IMR-90 (cell line): ENCODE measurements around the gene CDC42BPG. TPM values are rescaled to one million over a fixed set of nuclear protein-coding genes. Genes with fewer than 3 reads are reported as not detected.

Experiments
- ATAC-seq: fragments of 200-7000 bp; cut with Tn5 transposase; 2 replicates; pipeline ENCODE4 v1.9.1; 2020; ENCODE audit warnings: low read depth, mild to moderate bottlenecking, moderate library complexity
- BruUV-seq: library from RNA; stranded (reverse); fragments of 400-500 nt; replicated peaks from 2 replicates; lab custom pipeline; 2021; lab: Mats Ljungman, UMichigan
- CTCF ChIA-PET: fragments of 300-600 bp; formaldehyde crosslinking; extraction: SDS; loops from one replicate; lab custom pipeline; 2021; ENCODE audit warnings: antibody characterized with exemption; lab: Yijun Ruan, JAX
- POLR2A ChIA-PET: fragments of 300-600 bp; sonication (Branson Sonifier 250); formaldehyde crosslinking; loops from one replicate; lab custom pipeline; 2022; ENCODE audit warnings: antibody characterized with exemption; ENCODE audit not compliant: unreplicated experiment; lab: Charles Lee
- DNase-seq: peaks from one replicate; pipeline ENCODE4 v3.0.0; 2013
- H2AFZ ChIP-seq: replicated peaks from 2 replicates; pipeline ENCODE3; 2013; ENCODE audit warnings: low read length, mild to moderate bottlenecking; ENCODE audit not compliant: poor library complexity
- H2AK5ac ChIP-seq: 2 replicates; pipeline ENCODE4 v1.6.1; 2013; ENCODE audit warnings: low read depth, low read length, inconsistent platforms
- H2AK9ac ChIP-seq: replicated peaks from 2 replicates; pipeline ENCODE3; 2013; ENCODE audit warnings: mild to moderate bottlenecking, low read depth, low read length, moderate library complexity; ENCODE audit not compliant: poor library complexity
- H2BK120ac ChIP-seq: 2 replicates; pipeline ENCODE4 v1.6.1; 2013; ENCODE audit warnings: low read depth, low read length, inconsistent platforms
- H2BK15ac ChIP-seq: 3 replicates; pipeline ENCODE4 v1.6.1; 2013; ENCODE audit warnings: low read depth, low read length, inconsistent platforms
- H2BK20ac ChIP-seq: 2 replicates; pipeline ENCODE4 v1.6.1; 2013; ENCODE audit warnings: low read depth, mild to moderate bottlenecking, inconsistent platforms, low read length, moderate library complexity
- H2BK5ac ChIP-seq: 2 replicates; pipeline ENCODE4 v1.6.1; 2013; ENCODE audit warnings: mild to moderate bottlenecking, low read depth, low read length, inconsistent platforms; ENCODE audit not compliant: poor library complexity, severe bottlenecking
- H3K14ac ChIP-seq: replicated peaks from 2 replicates; pipeline ENCODE4 v1.6.1; 2013; ENCODE audit warnings: low read depth, low read length, inconsistent platforms
- H3K18ac ChIP-seq: 2 replicates; pipeline ENCODE4 v1.6.1; 2013; ENCODE audit warnings: low read depth, low read length, control low read depth
- H3K23ac ChIP-seq: 2 replicates; pipeline ENCODE4 v1.6.1; 2013; ENCODE audit warnings: low read depth, low read length, inconsistent platforms
- H3K27ac ChIP-seq: 2 replicates; pipeline ENCODE4 v1.5.1; 2013; ENCODE audit warnings: mild to moderate bottlenecking, control low read depth, low read length; ENCODE audit not compliant: insufficient read depth
- H3K27me3 ChIP-seq: 2 replicates; pipeline ENCODE4 v1.6.1; 2013; ENCODE audit warnings: low read length; ENCODE audit not compliant: control insufficient read depth, insufficient read depth
- H3K36me3 ChIP-seq: 2 replicates; pipeline ENCODE4 v1.6.1; 2013; ENCODE audit warnings: low read length, mixed read lengths; ENCODE audit not compliant: control insufficient read depth, insufficient read depth
- H3K4ac ChIP-seq: 2 replicates; pipeline ENCODE4 v1.6.1; 2013; ENCODE audit warnings: low read depth, low read length, inconsistent platforms
- H3K4me1 ChIP-seq: 2 replicates; pipeline ENCODE4 v1.6.1; 2013; ENCODE audit warnings: low read length, mixed read lengths; ENCODE audit not compliant: control insufficient read depth, insufficient read depth
- H3K4me2 ChIP-seq: 2 replicates; pipeline ENCODE4 v1.6.1; 2013; ENCODE audit warnings: low read depth, mild to moderate bottlenecking, control low read depth, low read length, moderate library complexity
- H3K4me3 ChIP-seq: 2 replicates; pipeline ENCODE4 v1.5.1; 2013; ENCODE audit warnings: low read depth, mild to moderate bottlenecking, control low read depth, low read length, moderate library complexity; ENCODE audit not compliant: insufficient read depth
- H3K56ac ChIP-seq: 2 replicates; pipeline ENCODE4 v1.6.1; 2013; ENCODE audit warnings: low read length, inconsistent platforms; ENCODE audit not compliant: insufficient read depth; ENCODE audit errors: extremely low read depth
- H3K79me1 ChIP-seq, 2 experiments: 2 replicates each; pipeline ENCODE4 v1.6.1; 2013; ENCODE audit warnings: low read length in 2 of 2, inconsistent platforms in 1 of 2, low read depth in 1 of 2
- H3K9ac ChIP-seq: 2 replicates; pipeline ENCODE4 v1.6.1; 2013; ENCODE audit warnings: low read depth, low read length, control low read depth
- H3K9me1 ChIP-seq: 2 replicates; pipeline ENCODE4 v1.6.1; 2013; ENCODE audit warnings: low read length, inconsistent platforms; ENCODE audit not compliant: insufficient read depth
- H3K9me3 ChIP-seq: 2 replicates; pipeline ENCODE4 v1.6.1; 2013; ENCODE audit warnings: low read length; ENCODE audit not compliant: control insufficient read depth, insufficient read depth
- H4K20me1 ChIP-seq: 2 replicates; pipeline ENCODE4 v1.6.1; 2013; ENCODE audit warnings: low read length, inconsistent platforms; ENCODE audit not compliant: insufficient read depth
- H4K5ac ChIP-seq: 2 replicates; pipeline ENCODE4 v1.6.1; 2013; ENCODE audit warnings: mild to moderate bottlenecking, low read depth, low read length, control low read depth
- H4K8ac ChIP-seq, 2 experiments: 2 replicates each; pipeline ENCODE4 v1.6.1; 2013; ENCODE audit warnings: low read depth in 2 of 2, low read length in 2 of 2, control low read depth in 1 of 2, inconsistent platforms in 1 of 2
- H4K91ac ChIP-seq: 2 replicates; pipeline ENCODE4 v1.6.1; 2013; ENCODE audit warnings: low read depth, low read length, inconsistent platforms; ENCODE audit not compliant: insufficient read depth
- BHLHE40 ChIP-seq: fragments of 150-350 bp; IDR thresholded peaks from 2 replicates; pipeline ENCODE4 v1.6.1; 2016; ENCODE audit warnings: mild to moderate bottlenecking, low read depth, low read length
- CHD1 ChIP-seq: IDR thresholded peaks from 2 replicates; pipeline ENCODE4 v1.6.1; 2012; ENCODE audit warnings: low read depth, low read length, improper control_type of control experiment
- FOS ChIP-seq: fragments of 150-350 bp; IDR thresholded peaks from 2 replicates; pipeline ENCODE4 v1.6.1; 2016; ENCODE audit warnings: low read depth, low read length
- NFE2L2 ChIP-seq: fragments of 150-350 bp; IDR thresholded peaks from 2 replicates; pipeline ENCODE4 v1.6.1; 2016; ENCODE audit warnings: low read depth, mild to moderate bottlenecking, low read length
- RFX5 ChIP-seq: IDR thresholded peaks from 2 replicates; pipeline ENCODE4 v1.8.0; 2012; ENCODE audit warnings: low read depth, mild to moderate bottlenecking, low read length, moderate library complexity
- SMC3 ChIP-seq: fragments of 150-350 bp; IDR thresholded peaks from 2 replicates; pipeline ENCODE4 v1.6.1; 2016; ENCODE audit warnings: low read depth, mild to moderate bottlenecking, antibody characterized with exemption, low read length, moderate library complexity
- WGBS, 2 experiments: methylation state at CpG; one replicate each; pipeline versions ENCODE4 v1.1.5 to v1.1.7; 2013; ENCODE audit warnings: missing lambda C conversion rate in 2 of 2; ENCODE audit not compliant: insufficient read length in 1 of 2; ENCODE audit errors: extremely low coverage in 2 of 2; 5-methylcytosine and 5-hydroxymethylcytosine counted together
- dilution Hi-C: fragments of 300-500 bp; cut with HindIII; formaldehyde crosslinking; loops from one replicate; pipeline ENCODE4 v1.14.3; 2018; ENCODE audit warnings: low sequenced_read_pairs; ENCODE audit not compliant: unreplicated experiment
- in situ Hi-C: fragments of 300-500 bp; cut with MboI; formaldehyde crosslinking; loops from 3 replicates; pipeline ENCODE4 v1.14.3; 2019; ENCODE audit warnings: low sequenced_read_pairs, inconsistent platforms, mixed read lengths
- intact Hi-C: fragments of 100-400 bp; cut with micrococcal nuclease; formaldehyde crosslinking; loops from 2 replicates; pipeline ENCODE4 v1.10.0; 2022
- polyA plus RNA-seq, 3 experiments: library from polyadenylated mRNA; depleted of rRNA; stranded (reverse); fragments of >200 nt; gene quantifications; 2 replicates each; pipeline ENCODE4 v1.2.3, GENCODE V29; 2012; ENCODE audit warnings: low replicate concordance in 1 of 3
- total RNA-seq: library from RNA; depleted of rRNA; stranded (reverse); fragments of >200 nt; gene quantifications from 2 replicates; pipeline ENCODE4 v1.2.3, GENCODE V29; 2012

Gene CDC42BPG
- total and polyA plus RNA-seq, 2 of the 4 experiments (the other 2 are of a cell fraction): under 0.01 to 0.12 TPM

DNA sequence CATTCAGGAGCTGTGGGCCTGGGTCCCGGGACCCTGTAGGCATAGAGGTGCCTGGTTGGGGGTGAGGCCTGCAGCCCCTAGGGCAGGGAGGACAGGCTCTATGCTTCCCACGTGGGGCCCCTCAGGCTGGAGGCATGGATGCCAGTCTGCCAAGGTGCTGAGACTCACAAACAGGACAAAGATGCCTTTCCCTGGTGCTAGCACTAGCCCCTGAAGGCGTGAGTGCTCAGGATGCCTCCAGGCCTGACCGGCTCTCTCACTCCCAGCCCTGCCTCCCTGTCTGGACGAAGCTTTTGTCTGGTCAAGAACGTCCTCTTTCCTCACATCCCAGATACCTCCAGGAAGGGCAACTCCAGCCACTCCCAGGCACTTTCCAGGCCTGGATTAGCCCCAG lies 2.1 kb downstream of the CDC42BPG start:
- ChIA-PET CTCF (no interaction called here), POLR2A (no interaction called here)
- Histone ChIP-seq H3K23ac (no peak overlapping the region), H2BK120ac (peak overlapping the region; percentile 56), H3K9me1 (no peaks in the 10 kb centered on the region), H2BK20ac (peak overlapping the region; percentile 49; the same call in 1 of the 2 replicates), H3K9me3 (no peaks in the 10 kb centered on the region), H2AK5ac (peak overlapping the region; percentile 80; the same call in 1 of the 2 replicates), H3K9ac (no peak overlapping the region), H2BK15ac (peak overlapping the region; percentile 33; the same call in 1 of the 3 replicates), H3K56ac (no peak overlapping the region), H2AFZ (peak overlapping the region; percentile 78), H4K5ac (no peak overlapping the region), H3K4me2 (no peak overlapping the region), H4K8ac (peak overlapping the region in 1 of 2 experiments; percentile 31; a peak in 1 of 4 replicates), H3K4me3 (no peak overlapping the region), H3K27me3 (no peaks in the 10 kb centered on the region), H4K20me1 (no peaks in the 10 kb centered on the region), H3K36me3 (no peaks in the 10 kb centered on the region), H3K79me1 (peaks cover 0 to 2% of the 10 kb centered on the region in 2 experiments; a peak in 1 of 4 replicates), H3K14ac (no peak overlapping the region), H3K27ac (no peak overlapping the region), H4K91ac (peak overlapping the region; percentile 26; the same call in 1 of the 2 replicates), H3K18ac (no peak overlapping the region), H3K4me1 (peaks cover 8% of the 10 kb centered on the region), H3K4ac (peak overlapping the region; percentile 62), H2BK5ac (peak overlapping the region; percentile 49), H2AK9ac (peak overlapping the region; percentile 29)
- intact Hi-C loops (no loop called here), dilution Hi-C loops (no loop called here), in situ Hi-C loops (loop anchor here (10.0 kb wide), 1 partner anchor 162 kb away; no protein-coding TSS in a partner anchor)
- no CpG with 5 or more reads among the region's 6 CpGs for WGBS, 2 experiments
- no TSS peak for BruUV-seq
- no peak for TF ChIP-seq SMC3
- TF ChIP-seq BHLHE40: no peak
- no peak for TF ChIP-seq FOS
- TF ChIP-seq NFE2L2: no peak
- no peak for TF ChIP-seq CHD1
- TF ChIP-seq RFX5: no peak
- no peak for DNase-seq
- no peak for ATAC-seq
